ENCODE data around the gene ASB15.
A peak's percentile ranks its signal among the peaks of the same experiment; 100 is the strongest.
"Not testable (repeated sequence)": the region's sequence is repeated elsewhere in the genome, so short reads cannot be mapped to it uniquely, and the experiment has no call there.

Gene ASB15

GRCh38 chr7:123601530-123601929, at the start of gene ASB15:
Gene ASB15 (plus strand): TSS chr7:123601821. CDS start chr7:123614503, 12,682 bp downstream.
- no peak for TF ChIP-seq CTCF (IDR thresholded peaks at IDR 0.05; ENCODE audit: borderline replicate concordance, insufficient read depth, low read depth, low read length)
- H3K4me3 ChIP-seq (ENCODE audit: low read depth, low read length), result no peak within 1 kb of the TSS

DNA sequence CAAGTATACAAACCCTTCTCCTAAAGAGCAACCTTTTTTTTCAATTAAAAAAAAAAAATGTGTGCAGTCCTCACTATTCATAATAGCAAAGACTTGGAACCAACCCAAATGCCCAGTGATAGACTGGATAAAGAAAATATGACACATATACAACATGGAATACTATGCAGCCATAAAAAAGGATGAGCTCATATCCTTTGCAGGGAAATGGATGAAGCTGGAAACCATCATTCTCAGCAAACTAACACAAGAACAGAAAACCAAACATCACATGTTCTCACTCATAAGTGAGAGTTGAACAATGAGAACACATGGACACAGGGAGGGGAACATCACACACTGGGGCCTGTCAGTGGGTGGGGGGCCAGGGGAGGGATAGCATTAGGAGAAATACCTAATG, 49.5 kb upstream of the ASB15 start:
- not testable (repeated sequence) for H3K4me3 ChIP-seq (ENCODE audit: low read depth, low read length)

DNA sequence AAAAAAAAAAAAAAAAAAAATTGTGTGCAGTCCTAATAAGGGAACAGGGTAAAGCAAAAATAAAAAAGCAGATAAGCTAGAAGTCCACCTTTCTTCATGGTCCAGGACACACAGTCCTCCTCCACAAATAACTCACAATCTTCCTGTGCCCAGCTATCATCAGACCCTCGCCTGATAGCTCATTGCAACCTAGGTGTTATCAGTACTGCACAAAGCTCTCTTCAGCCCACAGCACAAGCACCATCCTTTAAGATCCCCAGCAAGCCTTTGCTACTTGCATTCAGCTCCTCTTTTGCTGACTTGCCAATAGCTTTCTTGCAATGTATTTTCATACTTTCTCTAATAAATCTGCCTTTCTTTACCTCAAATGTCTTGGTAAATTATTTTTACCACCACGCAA, 49.0 kb upstream of the ASB15 start:
- no peak for TF ChIP-seq CTCF (IDR thresholded peaks at IDR 0.05; ENCODE audit: borderline replicate concordance, insufficient read depth, low read depth, low read length)
- H3K4me3 ChIP-seq (ENCODE audit: low read depth, low read length), result no peak overlapping the region

- TF ChIP-seq CTCF (IDR thresholded peaks at IDR 0.05; ENCODE audit: borderline replicate concordance, insufficient read depth, low read depth, low read length), result no peak
- H3K4me3 ChIP-seq (ENCODE audit: low read depth, low read length), result no peak overlapping the region
These were observed 48.5 kb upstream of the ASB15 start for GRCh38 chr7:123553159-123553558.

GRCh38 chr7:123555484-123555883, 46.1 kb upstream of the ASB15 start:
- no peak for TF ChIP-seq CTCF (IDR thresholded peaks at IDR 0.05; ENCODE audit: borderline replicate concordance, insufficient read depth, low read depth, low read length)
- H3K4me3 ChIP-seq (ENCODE audit: low read depth, low read length), result no peak overlapping the region

GRCh38 chr7:123557016-123557397, 44.6 kb upstream of the ASB15 start:
- peak overlapping the region; percentile 86 for H3K4me3 ChIP-seq (ENCODE audit: low read depth, low read length)
- no peak for TF ChIP-seq CTCF (IDR thresholded peaks at IDR 0.05; ENCODE audit: borderline replicate concordance, insufficient read depth, low read depth, low read length)

- peak within 1 kb of the TSS; percentile 86 for H3K4me3 ChIP-seq (ENCODE audit: low read depth, low read length)
- TF ChIP-seq CTCF (IDR thresholded peaks at IDR 0.05; ENCODE audit: borderline replicate concordance, insufficient read depth, low read depth, low read length), result no peak
These were observed 44.0 kb upstream of the ASB15 start, which contains the start of gene NDUFA5 for GRCh38 chr7:123557398-123558288. Gene NDUFA5 (minus strand): TSS chr7:123557818. CDS start chr7:123557795, 23 bp downstream.

All from GM12875 (cell line).